ENCODE measurements around the gene INPPL1.

INPPL1 gene, protein sequence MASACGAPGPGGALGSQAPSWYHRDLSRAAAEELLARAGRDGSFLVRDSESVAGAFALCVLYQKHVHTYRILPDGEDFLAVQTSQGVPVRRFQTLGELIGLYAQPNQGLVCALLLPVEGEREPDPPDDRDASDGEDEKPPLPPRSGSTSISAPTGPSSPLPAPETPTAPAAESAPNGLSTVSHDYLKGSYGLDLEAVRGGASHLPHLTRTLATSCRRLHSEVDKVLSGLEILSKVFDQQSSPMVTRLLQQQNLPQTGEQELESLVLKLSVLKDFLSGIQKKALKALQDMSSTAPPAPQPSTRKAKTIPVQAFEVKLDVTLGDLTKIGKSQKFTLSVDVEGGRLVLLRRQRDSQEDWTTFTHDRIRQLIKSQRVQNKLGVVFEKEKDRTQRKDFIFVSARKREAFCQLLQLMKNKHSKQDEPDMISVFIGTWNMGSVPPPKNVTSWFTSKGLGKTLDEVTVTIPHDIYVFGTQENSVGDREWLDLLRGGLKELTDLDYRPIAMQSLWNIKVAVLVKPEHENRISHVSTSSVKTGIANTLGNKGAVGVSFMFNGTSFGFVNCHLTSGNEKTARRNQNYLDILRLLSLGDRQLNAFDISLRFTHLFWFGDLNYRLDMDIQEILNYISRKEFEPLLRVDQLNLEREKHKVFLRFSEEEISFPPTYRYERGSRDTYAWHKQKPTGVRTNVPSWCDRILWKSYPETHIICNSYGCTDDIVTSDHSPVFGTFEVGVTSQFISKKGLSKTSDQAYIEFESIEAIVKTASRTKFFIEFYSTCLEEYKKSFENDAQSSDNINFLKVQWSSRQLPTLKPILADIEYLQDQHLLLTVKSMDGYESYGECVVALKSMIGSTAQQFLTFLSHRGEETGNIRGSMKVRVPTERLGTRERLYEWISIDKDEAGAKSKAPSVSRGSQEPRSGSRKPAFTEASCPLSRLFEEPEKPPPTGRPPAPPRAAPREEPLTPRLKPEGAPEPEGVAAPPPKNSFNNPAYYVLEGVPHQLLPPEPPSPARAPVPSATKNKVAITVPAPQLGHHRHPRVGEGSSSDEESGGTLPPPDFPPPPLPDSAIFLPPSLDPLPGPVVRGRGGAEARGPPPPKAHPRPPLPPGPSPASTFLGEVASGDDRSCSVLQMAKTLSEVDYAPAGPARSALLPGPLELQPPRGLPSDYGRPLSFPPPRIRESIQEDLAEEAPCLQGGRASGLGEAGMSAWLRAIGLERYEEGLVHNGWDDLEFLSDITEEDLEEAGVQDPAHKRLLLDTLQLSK

DNA sequence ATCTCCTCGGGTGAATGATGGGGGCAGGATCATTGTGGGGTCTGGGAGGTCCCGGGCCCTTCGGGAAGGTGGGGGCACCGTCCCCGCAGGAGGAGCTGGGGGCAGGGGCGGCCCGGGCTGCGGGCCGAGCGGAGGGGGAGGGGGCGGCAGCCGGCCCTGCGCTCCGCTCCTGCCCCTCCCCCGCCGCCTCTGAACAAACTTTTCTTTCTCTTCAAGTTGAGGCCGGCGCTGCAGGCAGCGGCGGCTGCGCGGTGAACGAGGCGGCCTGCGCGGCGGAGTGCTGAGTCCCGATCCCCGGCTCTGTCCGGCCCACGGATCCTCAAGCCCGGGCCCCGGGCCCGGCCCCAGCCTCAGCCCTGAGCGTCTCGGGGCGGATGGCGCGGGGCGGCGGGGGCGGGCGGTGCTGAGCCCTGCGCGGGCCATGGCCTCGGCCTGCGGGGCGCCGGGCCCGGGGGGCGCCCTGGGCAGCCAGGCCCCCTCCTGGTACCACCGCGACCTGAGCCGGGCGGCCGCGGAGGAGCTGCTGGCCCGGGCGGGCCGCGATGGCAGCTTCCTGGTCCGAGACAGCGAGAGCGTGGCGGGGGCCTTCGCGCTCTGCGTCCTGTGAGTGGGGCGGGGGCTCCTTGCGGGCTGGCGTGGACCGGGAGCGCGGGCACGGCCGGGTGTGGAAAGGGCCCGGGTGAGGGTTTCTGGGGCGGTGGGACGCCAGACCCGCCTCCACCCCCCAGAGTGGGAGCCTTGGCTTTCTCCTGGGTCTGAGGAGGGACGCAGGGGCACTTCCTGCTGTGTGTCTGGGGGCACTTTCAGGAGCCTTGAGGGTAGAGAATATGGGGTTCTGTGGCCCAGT is at the start of gene INPPL1:
TSS of gene INPPL1 (plus strand) at position 204 of the 847 bp plus-strand sequence. CDS start at position 422, 218 bp downstream.
- DNase-seq (peak; percentile 62), ATAC-seq (ENCODE audit: insufficient read depth, low read depth) (peak; percentile 6)
- Histone ChIP-seq H3K9ac (ENCODE audit: low read depth, low read length) (peak within 1 kb of the TSS; percentile 92), H3K79me2 (ENCODE audit: insufficient read depth, low read length) (peaks cover 38% of the 10 kb centered on the region), H3K27me3 (ENCODE audit: insufficient read depth, low read length, poor library complexity) (no peaks in the 10 kb centered on the region), H3K4me3 (ENCODE audit: low read depth in 1 of 2, low read length in 2 of 2) (peak within 1 kb of the TSS; percentile 95 to 96), H2AFZ (ENCODE audit: low read depth, low read length) (peak within 1 kb of the TSS; percentile 86), H3K9me3 (ENCODE audit: insufficient read depth, low read length, severe bottlenecking) (no peaks in the 10 kb centered on the region), H3K36me3 (ENCODE audit: insufficient read depth, low read length) (peaks cover 35% of the 10 kb centered on the region), H3K27ac (ENCODE audit: low read length) (peak within 1 kb of the TSS; percentile 89), H3K4me1 (ENCODE audit: insufficient read depth, low read length) (peaks cover 29% of the 10 kb centered on the region), H4K20me1 (ENCODE audit: insufficient read depth, low read length) (peaks cover 15% of the 10 kb centered on the region; the same call in 1 of the 2 replicates), H3K4me2 (ENCODE audit: insufficient read depth, low read length) (peak within 1 kb of the TSS; percentile 99)
- TF ChIP-seq, protein P1, sequence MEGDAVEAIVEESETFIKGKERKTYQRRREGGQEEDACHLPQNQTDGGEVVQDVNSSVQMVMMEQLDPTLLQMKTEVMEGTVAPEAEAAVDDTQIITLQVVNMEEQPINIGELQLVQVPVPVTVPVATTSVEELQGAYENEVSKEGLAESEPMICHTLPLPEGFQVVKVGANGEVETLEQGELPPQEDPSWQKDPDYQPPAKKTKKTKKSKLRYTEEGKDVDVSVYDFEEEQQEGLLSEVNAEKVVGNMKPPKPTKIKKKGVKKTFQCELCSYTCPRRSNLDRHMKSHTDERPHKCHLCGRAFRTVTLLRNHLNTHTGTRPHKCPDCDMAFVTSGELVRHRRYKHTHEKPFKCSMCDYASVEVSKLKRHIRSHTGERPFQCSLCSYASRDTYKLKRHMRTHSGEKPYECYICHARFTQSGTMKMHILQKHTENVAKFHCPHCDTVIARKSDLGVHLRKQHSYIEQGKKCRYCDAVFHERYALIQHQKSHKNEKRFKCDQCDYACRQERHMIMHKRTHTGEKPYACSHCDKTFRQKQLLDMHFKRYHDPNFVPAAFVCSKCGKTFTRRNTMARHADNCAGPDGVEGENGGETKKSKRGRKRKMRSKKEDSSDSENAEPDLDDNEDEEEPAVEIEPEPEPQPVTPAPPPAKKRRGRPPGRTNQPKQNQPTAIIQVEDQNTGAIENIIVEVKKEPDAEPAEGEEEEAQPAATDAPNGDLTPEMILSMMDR (IDR thresholded peaks at IDR 0.05; ENCODE audit: borderline replicate concordance, extremely low read depth, low read length, poor library complexity, severe bottlenecking) = no peak
- TF ChIP-seq EZH2 (IDR thresholded peaks at IDR 0.05; ENCODE audit: borderline replicate concordance, low read depth, low read length, severe bottlenecking) = no peak

DNA sequence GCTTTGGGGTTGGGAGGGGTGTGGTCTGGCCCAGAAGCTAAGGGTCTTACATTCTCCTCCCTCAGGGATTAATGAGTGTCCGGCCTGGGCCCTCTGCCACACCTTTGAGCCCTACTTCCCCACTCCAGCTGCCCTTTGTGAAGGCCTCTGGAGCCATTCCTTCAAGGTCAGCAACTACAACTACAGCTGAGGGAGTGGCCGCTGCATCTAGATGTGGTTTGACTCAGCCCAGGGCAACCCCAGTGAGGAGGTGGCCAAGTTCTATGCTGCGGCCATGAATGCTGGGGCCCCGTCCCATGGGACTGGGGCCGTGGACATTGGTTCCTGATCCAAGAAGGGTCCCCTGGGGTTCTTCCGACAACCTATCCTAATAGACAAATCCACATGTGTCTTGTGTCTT is 46.9 kb upstream of the INPPL1 start:
- DNase-seq (no peak), ATAC-seq (ENCODE audit: insufficient read depth, low read depth) (no peak)
- no peaks in the 10 kb centered on the region for H3K4me1 ChIP-seq (ENCODE audit: insufficient read depth, low read length)
- H3K9ac ChIP-seq (ENCODE audit: low read depth, low read length) = no peak overlapping the region
- no peak for TF ChIP-seq EZH2 (IDR thresholded peaks at IDR 0.05; ENCODE audit: borderline replicate concordance, low read depth, low read length, severe bottlenecking)
- TF ChIP-seq, protein P1 (IDR thresholded peaks at IDR 0.05; ENCODE audit: borderline replicate concordance, extremely low read depth, low read length, poor library complexity, severe bottlenecking) = no peak
- no peak overlapping the region for H3K4me2 ChIP-seq (ENCODE audit: insufficient read depth, low read length)
- H3K27me3 ChIP-seq (ENCODE audit: insufficient read depth, low read length, poor library complexity) = peaks cover 9% of the 10 kb centered on the region
- no peaks in the 10 kb centered on the region for H3K36me3 ChIP-seq (ENCODE audit: insufficient read depth, low read length)
- no peak overlapping the region for H2AFZ ChIP-seq (ENCODE audit: low read depth, low read length)
- no peaks in the 10 kb centered on the region for H3K9me3 ChIP-seq (ENCODE audit: insufficient read depth, low read length, severe bottlenecking)
- H3K27ac ChIP-seq (ENCODE audit: low read length) = no peak overlapping the region
- H4K20me1 ChIP-seq (ENCODE audit: insufficient read depth, low read length) = no peaks in the 10 kb centered on the region
- H3K4me3 ChIP-seq (ENCODE audit: low read depth in 1 of 2, low read length in 2 of 2) = no peak overlapping the region
- no peaks in the 10 kb centered on the region for H3K79me2 ChIP-seq (ENCODE audit: insufficient read depth, low read length)

DNA sequence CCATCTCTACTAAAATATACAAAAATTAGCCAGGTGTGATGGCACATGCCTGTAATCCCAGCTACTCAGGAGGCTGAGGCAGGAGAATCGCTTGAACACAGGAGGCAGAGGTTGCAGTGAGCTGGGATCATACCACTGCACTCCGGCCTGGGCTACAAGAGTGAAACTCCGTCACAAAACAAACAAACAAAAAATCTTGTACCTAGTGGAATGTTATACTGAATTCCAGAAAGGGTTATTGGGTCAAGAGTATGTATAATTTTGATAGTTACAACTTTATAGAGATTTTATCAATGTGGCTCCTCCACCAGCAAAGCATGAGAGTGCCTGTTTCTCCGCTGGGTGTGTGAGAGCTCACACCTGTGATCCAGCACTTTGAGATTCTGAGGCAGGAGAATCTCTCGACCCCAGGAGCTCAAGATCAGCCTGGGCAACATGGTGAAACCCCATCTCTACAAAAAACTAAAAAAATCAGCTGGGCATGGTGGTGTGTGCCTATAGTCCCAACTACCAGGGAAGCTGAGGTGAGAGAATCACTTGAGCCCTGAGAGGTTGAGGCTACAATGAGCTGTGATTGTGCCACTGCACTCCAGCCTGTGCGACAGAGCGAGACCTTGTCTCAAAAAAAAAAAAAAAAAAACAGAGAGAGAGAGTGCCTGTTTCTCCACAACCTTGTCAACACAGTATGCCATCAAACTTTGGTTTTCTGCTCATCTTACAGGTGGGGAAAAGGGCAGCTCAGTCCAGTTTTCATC is 45.3 kb upstream of the INPPL1 start:
- Histone ChIP-seq H3K4me2 (ENCODE audit: insufficient read depth, low read length) (no peak overlapping the region), H3K9me3 (ENCODE audit: insufficient read depth, low read length, severe bottlenecking) (no peaks in the 10 kb centered on the region), H3K4me1 (ENCODE audit: insufficient read depth, low read length) (no peaks in the 10 kb centered on the region), H3K27ac (ENCODE audit: low read length) (no peak overlapping the region), H3K27me3 (ENCODE audit: insufficient read depth, low read length, poor library complexity) (peaks cover 4% of the 10 kb centered on the region), H2AFZ (ENCODE audit: low read depth, low read length) (no peak overlapping the region), H3K4me3 (ENCODE audit: low read depth in 1 of 2, low read length in 2 of 2) (no peak overlapping the region), H3K79me2 (ENCODE audit: insufficient read depth, low read length) (no peaks in the 10 kb centered on the region), H3K36me3 (ENCODE audit: insufficient read depth, low read length) (no peaks in the 10 kb centered on the region), H3K9ac (ENCODE audit: low read depth, low read length) (no peak overlapping the region), H4K20me1 (ENCODE audit: insufficient read depth, low read length) (no peaks in the 10 kb centered on the region)
- ATAC-seq (ENCODE audit: insufficient read depth, low read depth) (no peak), DNase-seq (no peak)
- no peak for TF ChIP-seq EZH2 (IDR thresholded peaks at IDR 0.05; ENCODE audit: borderline replicate concordance, low read depth, low read length, severe bottlenecking)
- TF ChIP-seq, protein P1 (IDR thresholded peaks at IDR 0.05; ENCODE audit: borderline replicate concordance, extremely low read depth, low read length, poor library complexity, severe bottlenecking) = no peak
